ENCODE data around the gene KRTAP4-7. TPM values are rescaled to one million over a fixed set of nuclear protein-coding genes. Genes with fewer than 3 reads are reported as not detected.

Gene KRTAP4-7
- total and polyA plus RNA-seq, 2 experiments from 2014 or later = not detected

DNA sequence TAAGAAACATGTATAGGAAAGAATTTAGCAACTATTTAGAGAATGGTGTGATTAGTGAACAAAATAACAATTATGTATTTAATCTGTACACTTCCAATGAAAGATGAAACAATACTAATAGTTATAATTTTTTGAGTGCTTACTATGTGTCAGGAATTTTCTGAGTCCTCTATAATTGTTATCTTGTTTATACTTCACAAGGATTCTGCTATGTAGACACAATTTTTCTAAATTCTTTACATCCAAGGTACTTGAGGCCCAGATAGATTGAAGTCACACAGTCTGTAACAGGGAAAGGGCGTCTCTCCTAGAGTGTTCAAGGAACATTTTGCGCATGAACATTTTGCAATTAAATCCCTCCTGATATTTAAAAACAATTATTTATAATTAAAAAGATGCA, 41.1 kb downstream of the KRTAP4-7 start:
- H3K4me3 Mint-ChIP-seq = no peak overlapping the region
- no peaks in the 10 kb centered on the region for H3F3A ChIP-seq (replicated peaks; ENCODE audit: low read depth)
- TF ChIP-seq JUNB (IDR thresholded peaks at IDR 0.05; ENCODE audit: unreplicated experiment) = no peak
- TF ChIP-seq, protein P1, sequence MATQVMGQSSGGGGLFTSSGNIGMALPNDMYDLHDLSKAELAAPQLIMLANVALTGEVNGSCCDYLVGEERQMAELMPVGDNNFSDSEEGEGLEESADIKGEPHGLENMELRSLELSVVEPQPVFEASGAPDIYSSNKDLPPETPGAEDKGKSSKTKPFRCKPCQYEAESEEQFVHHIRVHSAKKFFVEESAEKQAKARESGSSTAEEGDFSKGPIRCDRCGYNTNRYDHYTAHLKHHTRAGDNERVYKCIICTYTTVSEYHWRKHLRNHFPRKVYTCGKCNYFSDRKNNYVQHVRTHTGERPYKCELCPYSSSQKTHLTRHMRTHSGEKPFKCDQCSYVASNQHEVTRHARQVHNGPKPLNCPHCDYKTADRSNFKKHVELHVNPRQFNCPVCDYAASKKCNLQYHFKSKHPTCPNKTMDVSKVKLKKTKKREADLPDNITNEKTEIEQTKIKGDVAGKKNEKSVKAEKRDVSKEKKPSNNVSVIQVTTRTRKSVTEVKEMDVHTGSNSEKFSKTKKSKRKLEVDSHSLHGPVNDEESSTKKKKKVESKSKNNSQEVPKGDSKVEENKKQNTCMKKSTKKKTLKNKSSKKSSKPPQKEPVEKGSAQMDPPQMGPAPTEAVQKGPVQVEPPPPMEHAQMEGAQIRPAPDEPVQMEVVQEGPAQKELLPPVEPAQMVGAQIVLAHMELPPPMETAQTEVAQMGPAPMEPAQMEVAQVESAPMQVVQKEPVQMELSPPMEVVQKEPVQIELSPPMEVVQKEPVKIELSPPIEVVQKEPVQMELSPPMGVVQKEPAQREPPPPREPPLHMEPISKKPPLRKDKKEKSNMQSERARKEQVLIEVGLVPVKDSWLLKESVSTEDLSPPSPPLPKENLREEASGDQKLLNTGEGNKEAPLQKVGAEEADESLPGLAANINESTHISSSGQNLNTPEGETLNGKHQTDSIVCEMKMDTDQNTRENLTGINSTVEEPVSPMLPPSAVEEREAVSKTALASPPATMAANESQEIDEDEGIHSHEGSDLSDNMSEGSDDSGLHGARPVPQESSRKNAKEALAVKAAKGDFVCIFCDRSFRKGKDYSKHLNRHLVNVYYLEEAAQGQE (IDR thresholded peaks at IDR 0.05; ENCODE audit: unreplicated experiment) = no peak
- no peak for TF ChIP-seq CTCF (conservative IDR thresholded peaks at IDR 0.05; ENCODE audit: low read depth in 2 of 2)
- no peak for TF ChIP-seq EZH2 (IDR thresholded peaks at IDR 0.05; ENCODE audit: low read depth, unreplicated experiment)
- TF ChIP-seq ETS1 (IDR thresholded peaks at IDR 0.05) = no peak
- no peak for TF ChIP-seq EZH2phosphoT487 (IDR thresholded peaks at IDR 0.05; ENCODE audit: unreplicated experiment)
- TF ChIP-seq ZNF114 (CRISPR knock-in tag; IDR thresholded peaks at IDR 0.05) = no peak
- TF ChIP-seq ZNF331 (CRISPR knock-in tag; IDR thresholded peaks at IDR 0.05; ENCODE audit: low read depth) = no peak
- TF ChIP-seq STAT1 (IDR thresholded peaks at IDR 0.05; ENCODE audit: unreplicated experiment) = no peak
- no peak for TF ChIP-seq NANOG (IDR thresholded peaks at IDR 0.05; ENCODE audit: borderline replicate concordance)
- no peak for TF ChIP-seq CREB1 (CRISPR knock-in tag; IDR thresholded peaks at IDR 0.05; ENCODE audit: low read depth)
- no peak for TF ChIP-seq ZNF462 (CRISPR knock-in tag; IDR thresholded peaks at IDR 0.05)
- TF ChIP-seq POLR2AphosphoS5 (IDR thresholded peaks at IDR 0.05; ENCODE audit: low read depth) = no peak
- no peaks in the 10 kb centered on the region for H3K27me3 ChIP-seq (ENCODE audit: insufficient read depth)
- H3K27me3 Mint-ChIP-seq (ENCODE audit: insufficient read depth, low read depth, poor library complexity) = peaks cover 5% of the 10 kb centered on the region
- H3K79me2 ChIP-seq (replicated peaks; ENCODE audit: insufficient read depth) = no peaks in the 10 kb centered on the region
- no peaks in the 10 kb centered on the region for H3K36me3 Mint-ChIP-seq (ENCODE audit: low read depth)
- peaks cover 9% of the 10 kb centered on the region for H3K4me1 Mint-ChIP-seq
- no peak overlapping the region for H3K27ac Mint-ChIP-seq
- H3K4me1 ChIP-seq (ENCODE audit: insufficient read depth) = no peaks in the 10 kb centered on the region
- no peaks in the 10 kb centered on the region for H3K9me2 ChIP-seq (ENCODE audit: insufficient read depth)
- H3K4me2 ChIP-seq = no peak overlapping the region
- H3K36me3 ChIP-seq (ENCODE audit: insufficient read depth) = no peaks in the 10 kb centered on the region; the same call in 1 of the 2 replicates
- no peak overlapping the region for H3K4me3 ChIP-seq
- H2AFZ ChIP-seq = no peak overlapping the region
- no peak for DNase-seq (ENCODE audit: low spot score)
- H3K27ac ChIP-seq (ENCODE audit: low read depth) = no peak overlapping the region
- H4K20me1 ChIP-seq (replicated peaks; ENCODE audit: insufficient read depth) = no peaks in the 10 kb centered on the region
- ATAC-seq = no peak
- H3K9me3 Mint-ChIP-seq = no peaks in the 10 kb centered on the region; the same call in 2 of the 3 replicates

Measured in GM23338 (cell line).